Hepatocyte (in vitro differentiated cells): ENCODE measurements around the gene CENPU. TPM values are rescaled to one million over a fixed set of nuclear protein-coding genes. Genes with fewer than 3 reads are reported as not detected.

Experiments
- DNase-seq: peaks from one replicate; pipeline ENCODE4 v3.0.0-alpha.2; 2016; ENCODE audit warnings: low spot score
- H2AFZ ChIP-seq: fragments of 200-600 bp; sonication (generic); 2 replicates; pipeline ENCODE4 v1.6.0; 2016; ENCODE audit warnings: antibody characterized with exemption, mild to moderate bottlenecking
- H3K27ac ChIP-seq: fragments of 200-600 bp; sonication (generic); 2 replicates; pipeline ENCODE4 v1.5.1; 2016; ENCODE audit warnings: mild to moderate bottlenecking
- H3K27me3 ChIP-seq: fragments of 200-600 bp; sonication (generic); 2 replicates; pipeline ENCODE4 v1.6.1; 2016
- H3K36me3 ChIP-seq: fragments of 200-600 bp; sonication (generic); replicated peaks from 2 replicates; pipeline ENCODE4 v1.5.1; 2016; ENCODE audit warnings: low read depth; ENCODE audit not compliant: insufficient read depth
- H3K4me1 ChIP-seq: fragments of 200-600 bp; sonication (generic); 2 replicates; pipeline ENCODE4 v1.5.1; 2016; ENCODE audit warnings: mild to moderate bottlenecking, moderate library complexity; ENCODE audit not compliant: insufficient read depth
- H3K4me2 ChIP-seq: fragments of 200-600 bp; sonication (generic); 2 replicates; pipeline ENCODE4 v1.6.0; 2016
- H3K4me3 ChIP-seq: fragments of 200-600 bp; sonication (generic); 2 replicates; pipeline ENCODE4 v1.5.1; 2016; ENCODE audit warnings: mild to moderate bottlenecking
- H3K79me2 ChIP-seq: fragments of 200-600 bp; sonication (generic); 2 replicates; pipeline ENCODE4 v1.6.0; 2017; ENCODE audit warnings: mild to moderate bottlenecking
- H3K9me2 ChIP-seq: fragments of 200-600 bp; sonication (generic); replicated peaks from 2 replicates; pipeline ENCODE4 v1.6.0; 2017; ENCODE audit warnings: mild to moderate bottlenecking; ENCODE audit not compliant: insufficient read depth
- H3K9me3 ChIP-seq: fragments of 200-600 bp; sonication (generic); 2 replicates; pipeline ENCODE4 v1.5.1; 2016; ENCODE audit warnings: low read depth, mild to moderate bottlenecking
- H4K20me1 ChIP-seq: fragments of 200-600 bp; sonication (generic); 2 replicates; pipeline ENCODE4 v1.6.0; 2016; ENCODE audit warnings: mild to moderate bottlenecking; ENCODE audit not compliant: insufficient read depth, poor library complexity, severe bottlenecking
- EZH2 ChIP-seq: fragments of 200-600 bp; sonication (generic); IDR thresholded peaks from 2 replicates; pipeline ENCODE4 v1.6.1; 2016; ENCODE audit warnings: antibody characterized with exemption, mild to moderate bottlenecking, borderline replicate concordance
- EZH2phosphoT487 ChIP-seq: fragments of 200-600 bp; sonication (generic); IDR thresholded peaks from one replicate; pipeline ENCODE4 v1.6.1; 2018; ENCODE audit warnings: antibody characterized with exemption, mild to moderate bottlenecking, low read depth, moderate library complexity; ENCODE audit not compliant: unreplicated experiment, severe bottlenecking
- WGBS: methylation state at CpG from one replicate; pipeline ENCODE4 v1.1.6; 2016; ENCODE audit warnings: low lambda C conversion rate; ENCODE audit errors: missing lambda C conversion rate; 5-methylcytosine and 5-hydroxymethylcytosine counted together
- polyA plus RNA-seq: library from polyadenylated mRNA; unstranded; fragments of >200 nt; fragmentation: Nextera tagmentation; extraction: Ambion mirVana; gene quantifications from 2 replicates; pipeline ENCODE4 v1.2.1, GENCODE V29; 2016
- total RNA-seq: library from RNA; depleted of rRNA; stranded (reverse); fragments of >200 nt; gene quantifications from 2 replicates; pipeline ENCODE4 v1.2.3, GENCODE V29; 2014
- TF ChIP-seq, protein P1 (sequence below): fragments of 200-600 bp; sonication (generic); IDR thresholded peaks from 2 replicates; pipeline ENCODE4 v1.5.1; 2016; ENCODE audit warnings: antibody characterized with exemption, mild to moderate bottlenecking; ENCODE audit not compliant: poor library complexity

Gene CENPU
- total and polyA plus RNA-seq, 2 experiments from 2014 or later: 7.8 to 10.0 TPM

GRCh38 chr4:184776821-184777220 lies 42.9 kb upstream of the CENPU start:
- Histone ChIP-seq H3K9me2 (no peaks in the 10 kb centered on the region), H3K36me3 (no peaks in the 10 kb centered on the region), H3K4me1 (no peaks in the 10 kb centered on the region), H3K4me3 (no peak overlapping the region), H3K27me3 (no peaks in the 10 kb centered on the region), H3K9me3 (no peaks in the 10 kb centered on the region), H3K27ac (no peak overlapping the region), H3K79me2 (no peaks in the 10 kb centered on the region), H4K20me1 (no peaks in the 10 kb centered on the region), H3K4me2 (no peak overlapping the region), H2AFZ (no peak overlapping the region)
- 79% methylated on average over 5 of the region's 5 CpGs for WGBS
- TF ChIP-seq, protein P1, sequence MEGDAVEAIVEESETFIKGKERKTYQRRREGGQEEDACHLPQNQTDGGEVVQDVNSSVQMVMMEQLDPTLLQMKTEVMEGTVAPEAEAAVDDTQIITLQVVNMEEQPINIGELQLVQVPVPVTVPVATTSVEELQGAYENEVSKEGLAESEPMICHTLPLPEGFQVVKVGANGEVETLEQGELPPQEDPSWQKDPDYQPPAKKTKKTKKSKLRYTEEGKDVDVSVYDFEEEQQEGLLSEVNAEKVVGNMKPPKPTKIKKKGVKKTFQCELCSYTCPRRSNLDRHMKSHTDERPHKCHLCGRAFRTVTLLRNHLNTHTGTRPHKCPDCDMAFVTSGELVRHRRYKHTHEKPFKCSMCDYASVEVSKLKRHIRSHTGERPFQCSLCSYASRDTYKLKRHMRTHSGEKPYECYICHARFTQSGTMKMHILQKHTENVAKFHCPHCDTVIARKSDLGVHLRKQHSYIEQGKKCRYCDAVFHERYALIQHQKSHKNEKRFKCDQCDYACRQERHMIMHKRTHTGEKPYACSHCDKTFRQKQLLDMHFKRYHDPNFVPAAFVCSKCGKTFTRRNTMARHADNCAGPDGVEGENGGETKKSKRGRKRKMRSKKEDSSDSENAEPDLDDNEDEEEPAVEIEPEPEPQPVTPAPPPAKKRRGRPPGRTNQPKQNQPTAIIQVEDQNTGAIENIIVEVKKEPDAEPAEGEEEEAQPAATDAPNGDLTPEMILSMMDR: no peak
- TF ChIP-seq EZH2phosphoT487: no peak
- no peak for TF ChIP-seq EZH2
- DNase-seq: no peak

DNA sequence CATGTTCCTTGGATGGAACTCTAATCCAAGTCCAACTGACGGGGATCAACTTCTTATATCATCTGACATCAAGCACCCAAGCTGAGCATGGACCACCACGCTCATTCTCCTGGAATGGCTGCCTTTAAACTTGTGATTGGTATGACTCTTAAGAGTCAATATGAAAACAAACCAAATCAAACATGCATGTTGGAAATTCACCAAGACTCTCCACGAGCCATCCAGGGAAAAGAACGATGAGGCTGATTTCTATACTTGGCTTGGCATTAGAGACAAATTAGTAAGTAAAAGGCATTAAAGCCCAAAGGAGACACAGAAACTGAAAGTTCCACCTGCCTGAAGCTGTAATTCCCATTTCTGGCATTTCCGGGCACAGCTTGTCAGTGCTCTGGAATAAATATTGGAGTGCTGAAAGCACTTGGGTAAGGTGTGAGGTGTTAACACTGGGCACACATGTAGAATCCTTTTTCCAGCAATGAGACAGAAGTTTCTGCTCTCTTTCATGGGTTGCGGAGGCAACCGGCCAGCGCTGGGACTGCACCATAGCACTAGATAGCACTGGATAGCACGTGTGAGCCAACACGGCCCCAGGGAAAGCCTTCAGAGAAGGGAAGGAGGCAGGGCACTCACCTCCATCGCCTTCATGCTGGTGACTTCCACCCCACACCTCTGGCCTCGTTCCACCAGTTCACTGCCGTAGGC lies 42.1 kb upstream of the CENPU start:
- Histone ChIP-seq H4K20me1 (no peaks in the 10 kb centered on the region), H3K9me2 (no peaks in the 10 kb centered on the region), H2AFZ (no peak overlapping the region), H3K36me3 (no peaks in the 10 kb centered on the region), H3K4me1 (no peaks in the 10 kb centered on the region), H3K79me2 (no peaks in the 10 kb centered on the region), H3K4me2 (no peak overlapping the region), H3K9me3 (no peaks in the 10 kb centered on the region), H3K27me3 (no peaks in the 10 kb centered on the region), H3K27ac (no peak overlapping the region), H3K4me3 (no peak overlapping the region)
- no peak for TF ChIP-seq EZH2phosphoT487
- no peak for TF ChIP-seq EZH2
- TF ChIP-seq, protein P1: no peak
- DNase-seq: no peak
- WGBS: 88% methylated on average over 13 of the region's 13 CpGs

- Histone ChIP-seq H3K36me3 (no peaks in the 10 kb centered on the region), H3K4me1 (no peaks in the 10 kb centered on the region), H3K4me3 (no peak overlapping the region), H3K27me3 (no peaks in the 10 kb centered on the region), H3K4me2 (no peak overlapping the region), H3K27ac (no peak overlapping the region), H3K9me3 (no peaks in the 10 kb centered on the region), H3K79me2 (no peaks in the 10 kb centered on the region), H3K9me2 (no peaks in the 10 kb centered on the region), H2AFZ (no peak overlapping the region), H4K20me1 (no peaks in the 10 kb centered on the region)
- no peak for DNase-seq
- 89% methylated on average over 7 of the region's 7 CpGs for WGBS
- TF ChIP-seq, protein P1: no peak
- no peak for TF ChIP-seq EZH2
- no peak for TF ChIP-seq EZH2phosphoT487
Observed at GRCh38 chr4:184774152-184774551, 40.3 kb upstream of the CENPU start.
